Liver (tissue), 9 donors: ENCODE data around the gene HOXC6. TPM values are rescaled to one million over a fixed set of nuclear protein-coding genes. Genes with fewer than 3 reads are reported as not detected.

Experiments
- DNase-seq: peaks from one replicate; pipeline ENCODE4 v3.0.0-alpha.2; 2017; ENCODE audit warnings: low spot score
- H3K27ac ChIP-seq, 2 donors: one replicate each; pipeline ENCODE4 v1.7.0; 2013; ENCODE audit warnings: inconsistent platforms in 2 of 2, low read length in 2 of 2, control low read depth in 1 of 2, low read depth in 1 of 2, mild to moderate bottlenecking in 1 of 2
- H3K27me3 ChIP-seq, 4 donors: one replicate each; pipeline versions ENCODE4 v1.6.1 to v1.7.0; 2013; ENCODE audit warnings: low read length in 3 of 4, inconsistent platforms in 1 of 4, mild to moderate bottlenecking in 1 of 4, moderate library complexity in 1 of 4; ENCODE audit not compliant: control insufficient read depth in 4 of 4, insufficient read depth in 4 of 4
- H3K36me3 ChIP-seq, 4 donors: one replicate each; pipeline versions ENCODE4 v1.6.1 to v1.7.0; 2013; ENCODE audit warnings: low read length in 3 of 4, mild to moderate bottlenecking in 3 of 4, low read depth in 1 of 4, moderate library complexity in 1 of 4; ENCODE audit not compliant: control insufficient read depth in 4 of 4, insufficient read depth in 3 of 4
- H3K4me1 ChIP-seq, 4 donors: one replicate each; pipeline versions ENCODE4 v1.6.1 to v1.7.0; 2013; ENCODE audit warnings: low read length in 3 of 4, mild to moderate bottlenecking in 3 of 4, moderate library complexity in 1 of 4; ENCODE audit not compliant: control insufficient read depth in 4 of 4, insufficient read depth in 4 of 4
- H3K4me3 ChIP-seq, 3 donors: one replicate each; pipeline versions ENCODE4 v1.6.1 to v1.7.0; 2013; ENCODE audit warnings: low read length in 3 of 3, control low read depth in 1 of 3, low read depth in 1 of 3, mild to moderate bottlenecking in 1 of 3
- H3K9ac ChIP-seq, 2 donors: one replicate each; pipeline ENCODE4 v1.7.0; 2013; ENCODE audit warnings: low read length in 2 of 2, mild to moderate bottlenecking in 2 of 2, moderate library complexity in 2 of 2, control low read depth in 1 of 2, low read depth in 1 of 2
- H3K9me3 ChIP-seq, 4 donors: one replicate each; pipeline versions ENCODE4 v1.6.1 to v1.7.0; 2013; ENCODE audit warnings: low read length in 3 of 4; ENCODE audit not compliant: control insufficient read depth in 4 of 4
- ATF3 ChIP-seq: IDR thresholded peaks from 2 replicates; pipeline ENCODE4 v1.6.1; 2016; ENCODE audit warnings: antibody characterized with exemption
- CTCF ChIP-seq: fragments of 150-350 bp; IDR thresholded peaks from 2 replicates; pipeline ENCODE4 v1.5.1; 2017; ENCODE audit warnings: improper control_type of control experiment, low read depth, low read length; ENCODE audit not compliant: missing input control
- EGR1 ChIP-seq, 2 donors: IDR thresholded peaks; 2 replicates each; pipeline ENCODE4 v1.6.1; 2016 to 2018; ENCODE audit warnings: antibody characterized with exemption in 2 of 2, low read depth in 2 of 2
- FOXA2 ChIP-seq: IDR thresholded peaks from 2 replicates; pipeline ENCODE4 v1.6.1; 2016; ENCODE audit warnings: antibody characterized with exemption
- GABPA ChIP-seq, 2 donors: IDR thresholded peaks in 1 of 2; conservative IDR thresholded peaks in 1 of 2; 2 replicates each; pipeline ENCODE4 v1.6.1; 2016; ENCODE audit warnings: antibody characterized with exemption in 2 of 2, mild to moderate bottlenecking in 1 of 2, moderate library complexity in 1 of 2
- HNF4A ChIP-seq, 2 donors: conservative IDR thresholded peaks; 2 replicates each; pipeline ENCODE4 v1.6.1; 2016; ENCODE audit warnings: antibody characterized with exemption in 2 of 2, mild to moderate bottlenecking in 2 of 2
- HNF4G ChIP-seq: IDR thresholded peaks from 2 replicates; pipeline ENCODE4 v1.6.1; 2016; ENCODE audit warnings: antibody characterized with exemption
- JUND ChIP-seq, 2 donors: IDR thresholded peaks; 2 replicates each; pipeline ENCODE4 v1.6.1; 2016; ENCODE audit warnings: antibody characterized with exemption in 2 of 2
- MAX ChIP-seq: IDR thresholded peaks from 2 replicates; pipeline ENCODE4 v1.6.1; 2016; ENCODE audit warnings: antibody characterized with exemption
- RAD21 ChIP-seq, 2 donors: IDR thresholded peaks; 2 replicates each; pipeline ENCODE4 v1.6.1; 2016; ENCODE audit warnings: antibody characterized with exemption in 2 of 2, mild to moderate bottlenecking in 2 of 2
- REST ChIP-seq: IDR thresholded peaks from 2 replicates; pipeline ENCODE4 v1.6.1; 2016; ENCODE audit warnings: antibody characterized with exemption, mild to moderate bottlenecking
- TAF1 ChIP-seq: conservative IDR thresholded peaks from 2 replicates; pipeline ENCODE4 v1.6.1; 2016; ENCODE audit warnings: antibody characterized with exemption, mild to moderate bottlenecking
- YY1 ChIP-seq: IDR thresholded peaks from 2 replicates; pipeline ENCODE4 v1.6.1; 2016; ENCODE audit warnings: antibody characterized with exemption, mild to moderate bottlenecking
- ZBTB33 ChIP-seq: IDR thresholded peaks from 2 replicates; pipeline ENCODE4 v1.6.1; 2016; ENCODE audit warnings: antibody characterized with exemption
- WGBS: extraction: QIAGEN DNeasy Blood & Tissue Kit; methylation state at CpG from one replicate; pipeline ENCODE4 v1.1.7; 2013; 5-methylcytosine and 5-hydroxymethylcytosine counted together
- polyA plus RNA-seq, 2 donors: library from polyadenylated mRNA; stranded (reverse) in 1 of 2; unstranded in 1 of 2; fragments of 200-250 nt in 1 of 2; fragments of >200 nt in 1 of 2; fragmentation: Nextera tagmentation in 1 of 2; extraction: Ambion mirVana in 1 of 2; gene quantifications; one replicate each; pipeline versions ENCODE4 v1.2.1 to v1.2.3, GENCODE V29; 2013 to 2015
- total RNA-seq, 2 donors: library from RNA; depleted of rRNA; stranded (reverse); fragments of >200 nt; gene quantifications; one replicate each; pipeline ENCODE4 v1.2.3, GENCODE V29; 2014
- donor health status: healthy.
- donor health status: healthy.
- donor health status: healthy.
- donor health status: healthy.
- donor health status: healthy.

The HOXC6 gene
- total and polyA plus RNA-seq, 4 donors = 0.33 TPM; not detected in 3

- TF ChIP-seq REST = no peak
- no peak for TF ChIP-seq GABPA (IDR thresholded peaks at IDR 0.05 in 1 of 2, conservative IDR thresholded peaks at IDR 0.05 in 1 of 2)
- TF ChIP-seq HNF4G = no peak
Observed at GRCh38 chr12:54052438-54053002, 24.3 kb downstream of the HOXC6 start (continued).

GRCh38 chr12:54053003-54053750 is 24.9 kb downstream of the HOXC6 start:
- H3K9ac ChIP-seq = no peak overlapping the region
- no peak for DNase-seq
- H3K4me1 ChIP-seq = no peaks in the 10 kb centered on the region

More at GRCh38 chr12:54053003-54053750, 24.9 kb downstream of the HOXC6 start:
- Histone ChIP-seq H3K9me3 (no peaks in the 10 kb centered on the region), H3K4me3 (peak overlapping the region in 1 of 3 donors; percentile 43), H3K27me3 (peaks cover 5 to 31% (median 15%) of the 10 kb centered on the region in 4 donors), H3K27ac (no peak overlapping the region), H3K36me3 (no peaks in the 10 kb centered on the region)
- 5% methylated on average over 22 of the region's 22 CpGs for WGBS
- TF ChIP-seq ZBTB33 = no peak
- no peak for TF ChIP-seq RAD21 (IDR thresholded peaks at IDR 0.05)
- TF ChIP-seq HNF4A (conservative IDR thresholded peaks at IDR 0.05) = no peak
- no peak for TF ChIP-seq EGR1 (IDR thresholded peaks at IDR 0.05; ENCODE audit: low read depth in 2 of 2)
- no peak for TF ChIP-seq ATF3
- TF ChIP-seq TAF1 = no peak
- no peak for TF ChIP-seq REST
- no peak for TF ChIP-seq JUND (IDR thresholded peaks at IDR 0.05)
- no peak for TF ChIP-seq YY1
- no peak for TF ChIP-seq FOXA2
- no peak for TF ChIP-seq CTCF
- no peak for TF ChIP-seq MAX
- no peak for TF ChIP-seq HNF4G
